GM18868 (cell line): ENCODE data around the gene SPOPL.

Source experiments
- ATAC-seq: cut with Tn5 transposase; IDR thresholded peaks from one replicate; pipeline ENCODE4 v1.9.1; 2021; ENCODE audit warnings: mild to moderate bottlenecking, moderate library complexity; ENCODE audit not compliant: unreplicated experiment

The SPOPL gene

DNA sequence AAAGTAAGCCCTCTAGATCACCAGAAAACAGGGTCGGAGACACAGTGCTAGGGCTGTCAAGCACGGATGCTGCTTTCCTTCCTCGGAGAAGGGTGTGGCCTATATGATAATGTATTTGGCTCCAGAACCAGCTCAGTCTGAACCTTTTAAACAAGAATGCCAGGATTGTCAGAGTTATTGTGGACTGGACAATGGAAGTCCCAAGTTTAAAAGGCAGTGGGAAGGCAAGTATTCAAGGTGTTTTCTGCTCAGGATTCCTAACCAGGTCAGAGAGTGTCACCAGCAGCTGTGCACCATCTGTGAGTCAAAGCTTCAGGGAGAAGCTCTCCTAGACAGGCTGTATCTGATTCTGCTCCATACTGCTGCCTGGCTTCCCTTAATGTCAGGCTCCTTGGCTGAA lies 94.8 kb downstream of the SPOPL start:
- ATAC-seq, result no peak

GRCh38 chr2:138600732-138601457 lies 99.3 kb downstream of the SPOPL start:
- ATAC-seq, result no peak

DNA sequence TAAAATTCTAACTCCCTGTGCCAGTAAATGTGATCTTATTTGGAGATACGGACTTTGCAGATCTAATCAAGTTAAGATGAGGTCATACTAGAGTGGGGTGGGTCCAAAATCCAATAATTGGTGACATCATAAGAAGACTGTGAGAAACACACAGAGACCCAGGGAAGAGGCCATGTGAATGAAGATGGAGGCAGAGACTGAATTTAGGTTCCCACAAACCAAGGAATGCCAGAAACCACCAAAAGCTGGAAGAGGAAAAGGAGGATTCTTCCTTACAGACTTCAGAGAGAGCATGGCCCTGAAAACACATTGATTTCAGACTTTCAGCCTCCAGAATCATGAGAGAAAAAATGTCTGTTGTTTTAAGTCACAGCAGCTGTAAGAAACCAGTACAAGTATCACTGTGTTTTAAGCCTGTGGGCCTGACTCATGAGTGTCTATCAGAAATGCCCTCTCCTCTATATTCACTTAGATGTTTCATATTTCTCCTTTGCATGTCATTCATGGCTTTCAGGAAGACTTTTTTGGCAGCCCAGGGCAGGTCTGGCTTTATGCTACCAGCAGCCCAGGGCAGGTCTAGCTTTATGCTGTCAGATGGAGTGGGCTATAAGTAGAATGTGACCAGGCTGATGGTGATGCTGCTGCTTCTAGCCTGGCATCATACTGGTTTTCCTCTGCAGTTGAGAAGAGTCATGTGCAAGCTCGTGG lies 100.0 kb downstream of the SPOPL start:
- no peak for ATAC-seq

DNA sequence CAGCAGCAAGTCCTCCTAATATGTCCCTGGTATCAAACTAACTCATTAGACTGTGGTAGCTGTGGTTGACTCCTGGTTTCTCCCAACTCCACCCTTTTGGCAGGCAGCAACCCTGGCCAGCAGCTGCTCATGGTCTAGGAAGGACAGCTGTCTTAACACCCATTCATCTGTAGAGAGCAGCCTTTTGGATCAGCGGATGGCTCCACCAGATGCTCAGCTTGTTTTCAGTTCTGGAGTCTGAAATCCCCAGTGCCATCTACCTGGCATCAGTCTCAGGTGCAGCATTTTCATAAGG lies 100.5 kb downstream of the SPOPL start:
- no peak for ATAC-seq

DNA sequence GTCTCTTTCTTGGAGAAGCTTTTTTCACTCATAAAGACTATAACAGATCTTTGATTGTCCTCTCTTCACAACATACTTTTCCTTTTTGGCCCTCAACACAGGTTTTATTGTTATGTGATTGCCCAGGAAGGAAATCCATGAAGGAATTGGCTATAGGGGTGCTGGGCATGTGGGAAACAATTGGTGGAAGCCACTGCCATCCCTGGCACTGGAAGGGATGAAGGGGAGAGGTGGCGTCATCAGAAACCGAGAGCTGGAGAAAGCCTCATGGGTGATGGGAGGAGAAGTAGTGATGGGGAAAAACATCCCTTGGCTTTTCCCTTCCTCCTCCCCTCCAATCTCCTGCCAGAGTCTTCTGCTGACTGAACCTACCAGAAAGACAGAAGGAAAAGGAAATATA lies 106.2 kb downstream of the SPOPL start:
- no peak for ATAC-seq

- no peak for ATAC-seq
These were observed 107.9 kb downstream of the SPOPL start for GRCh38 chr2:138609446-138609845.

GRCh38 chr2:138610201-138610953 lies 108.8 kb downstream of the SPOPL start:
- no peak for ATAC-seq

DNA sequence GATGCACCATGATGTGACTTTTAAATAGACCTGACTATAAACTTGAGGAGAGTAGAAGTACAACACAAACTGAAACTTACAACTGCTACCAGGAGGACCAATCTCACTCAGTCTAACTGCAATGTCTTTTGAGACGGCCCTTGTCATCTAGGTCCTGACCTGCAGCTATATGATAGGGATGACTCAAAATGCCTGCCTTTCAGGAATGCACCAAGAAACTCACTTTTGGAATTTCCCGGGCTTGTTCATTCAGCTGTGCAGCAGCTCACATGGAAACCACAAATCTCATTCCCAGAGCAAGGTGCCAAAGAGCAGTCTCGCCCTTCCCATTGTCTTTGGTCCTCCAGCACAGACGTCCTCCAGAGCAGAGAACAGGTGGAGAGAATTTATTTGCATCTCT lies 113.7 kb downstream of the SPOPL start:
- peak; percentile 65 for ATAC-seq

GRCh38 chr2:138617026-138617425 lies 115.5 kb downstream of the SPOPL start:
- no peak for ATAC-seq

GRCh38 chr2:138618971-138619370 lies 117.4 kb downstream of the SPOPL start:
- no peak for ATAC-seq

GRCh38 chr2:138620431-138620830 lies 118.9 kb downstream of the SPOPL start:
- no peak for ATAC-seq

DNA sequence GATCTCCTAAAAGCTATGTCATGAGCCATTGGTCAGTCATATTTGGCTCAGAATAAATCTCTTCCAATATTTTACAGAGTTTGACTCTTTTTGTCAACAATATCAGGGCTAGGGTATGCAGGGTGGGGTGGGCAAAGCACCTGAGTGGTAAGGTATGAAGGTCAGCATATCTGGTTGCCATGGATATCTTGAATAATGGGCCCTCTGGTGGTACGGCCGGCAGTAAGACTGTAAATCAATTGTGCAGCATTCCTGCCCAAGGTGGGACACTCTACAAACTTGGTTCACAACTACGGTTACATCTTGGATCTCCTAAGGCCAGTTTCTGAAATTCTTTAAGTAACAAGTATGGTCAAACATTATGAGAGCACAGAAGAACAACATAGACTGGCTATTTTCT lies 119.6 kb downstream of the SPOPL start:
- ATAC-seq, result no peak

DNA sequence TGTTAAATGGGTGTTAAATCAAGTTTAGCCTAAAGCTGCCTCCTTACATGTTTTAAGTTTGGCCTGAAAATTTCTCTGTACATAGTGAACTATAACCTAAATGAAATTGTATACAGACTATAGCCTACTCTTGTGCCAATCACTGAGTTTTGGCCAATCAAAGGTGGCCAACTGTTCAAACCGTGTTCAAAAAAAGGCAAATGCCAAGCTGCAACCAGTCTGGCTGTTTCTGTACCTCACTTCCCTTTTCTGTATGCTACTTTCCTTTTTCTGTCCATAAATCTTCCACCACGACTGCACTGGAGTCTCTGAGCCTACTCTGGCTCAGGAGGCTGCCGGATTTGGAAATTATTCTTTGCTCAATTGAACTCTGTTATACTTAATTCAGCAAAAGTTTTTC lies 121.0 kb downstream of the SPOPL start:
- ATAC-seq, result peak; percentile 44
